BE2C (cell line): ENCODE measurements around the gene DLL4.
A peak's percentile ranks its signal among the peaks of the same experiment; 100 is the strongest.

Source experiments
- DNase-seq: peaks from one replicate; pipeline ENCODE4 v3.0.0-alpha.2; 2020
- H3K27me3 ChIP-seq: fragments of 250-450 bp; sonication (Bioruptor Pico); 2 replicates; pipeline ENCODE4 v1.5.1; 2020; ENCODE audit warnings: mild to moderate bottlenecking
- H3K36me3 ChIP-seq: fragments of 250-450 bp; sonication (Bioruptor Pico); 2 replicates; pipeline ENCODE4 v1.5.1; 2020; ENCODE audit warnings: mild to moderate bottlenecking
- H3K4me1 ChIP-seq: fragments of 250-450 bp; sonication (Bioruptor Pico); 2 replicates; pipeline ENCODE4 v1.5.1; 2020
- H3K4me3 ChIP-seq: 2 replicates; pipeline ENCODE4 v1.5.1; 2011; ENCODE audit warnings: low read depth, low read length
- H3K9me3 ChIP-seq: fragments of 250-450 bp; sonication (Bioruptor Pico); 2 replicates; pipeline ENCODE4 v1.5.1; 2020
- TF ChIP-seq, protein P1 (sequence below): IDR thresholded peaks from 2 replicates; pipeline ENCODE4 v1.5.1; 2012; ENCODE audit warnings: mild to moderate bottlenecking, low read depth, low read length

DLL4 gene

DNA sequence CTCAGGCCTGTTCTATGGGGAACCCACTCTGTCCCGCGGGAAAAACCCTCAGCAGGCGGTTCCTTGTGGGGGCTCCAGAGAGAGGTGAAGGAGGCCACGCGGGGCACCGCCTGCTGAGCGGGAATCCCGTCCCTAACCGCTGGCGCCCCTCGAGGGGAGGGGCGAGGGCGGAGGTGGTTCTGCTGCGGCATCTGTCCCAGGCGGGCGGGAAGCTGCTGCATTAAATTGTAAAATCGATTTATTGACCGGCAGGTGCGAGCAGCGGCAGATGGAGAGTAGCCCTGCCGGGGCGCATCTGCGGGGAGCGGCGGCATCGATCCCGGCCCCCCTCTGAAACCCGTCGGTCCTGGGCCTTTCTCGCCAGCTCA, 3.7 kb upstream of the DLL4 start:
- no peaks in the 10 kb centered on the region for H3K36me3 ChIP-seq
- peaks cover 30% of the 10 kb centered on the region for H3K27me3 ChIP-seq

DNA sequence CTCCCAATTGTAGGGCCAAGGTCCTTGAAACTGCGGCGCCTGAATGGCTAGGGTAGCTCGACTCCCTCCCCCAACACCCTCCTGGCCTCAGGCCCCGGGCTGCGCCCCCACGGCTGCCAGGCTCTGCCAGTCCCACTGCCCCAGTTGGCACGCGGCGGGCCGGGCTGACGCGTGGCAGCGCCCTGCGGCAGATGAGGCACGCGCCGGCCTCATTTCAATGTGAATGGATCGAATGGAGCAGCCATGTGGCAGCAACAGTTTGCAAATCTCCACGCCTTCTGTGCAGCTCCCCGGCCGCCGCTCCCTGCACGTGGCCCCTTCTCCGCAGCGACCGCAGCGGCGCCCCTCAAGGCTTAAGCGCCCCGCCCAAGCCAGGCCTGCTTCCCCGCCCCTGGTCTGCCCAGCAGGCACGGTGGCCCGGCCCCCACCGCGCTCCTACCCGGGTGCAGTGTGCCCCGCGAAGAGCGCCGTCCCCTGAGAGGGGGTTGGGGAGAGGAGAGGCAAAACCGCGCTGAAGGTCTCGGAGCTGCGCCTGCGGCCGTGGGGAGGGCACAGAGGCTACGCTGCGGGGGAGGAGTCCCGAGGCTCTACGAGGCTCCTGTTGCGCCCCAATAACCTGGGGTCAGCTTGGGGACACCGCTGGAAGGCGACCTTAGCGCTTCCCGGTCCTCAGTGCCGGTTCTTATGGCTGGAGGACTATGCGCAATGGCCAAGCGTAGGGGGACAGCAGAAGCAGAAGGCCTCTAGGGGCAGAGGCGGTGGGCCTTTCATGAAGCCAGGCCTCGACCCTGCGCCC, 3.1 kb upstream of the DLL4 start:
- H3K27me3 ChIP-seq, result peaks cover 35% of the 10 kb centered on the region
- H3K36me3 ChIP-seq, result no peaks in the 10 kb centered on the region
- no peak for DNase-seq
- H3K4me1 ChIP-seq, result no peaks in the 10 kb centered on the region
- H3K9me3 ChIP-seq, result no peaks in the 10 kb centered on the region
- TF ChIP-seq, protein P1, sequence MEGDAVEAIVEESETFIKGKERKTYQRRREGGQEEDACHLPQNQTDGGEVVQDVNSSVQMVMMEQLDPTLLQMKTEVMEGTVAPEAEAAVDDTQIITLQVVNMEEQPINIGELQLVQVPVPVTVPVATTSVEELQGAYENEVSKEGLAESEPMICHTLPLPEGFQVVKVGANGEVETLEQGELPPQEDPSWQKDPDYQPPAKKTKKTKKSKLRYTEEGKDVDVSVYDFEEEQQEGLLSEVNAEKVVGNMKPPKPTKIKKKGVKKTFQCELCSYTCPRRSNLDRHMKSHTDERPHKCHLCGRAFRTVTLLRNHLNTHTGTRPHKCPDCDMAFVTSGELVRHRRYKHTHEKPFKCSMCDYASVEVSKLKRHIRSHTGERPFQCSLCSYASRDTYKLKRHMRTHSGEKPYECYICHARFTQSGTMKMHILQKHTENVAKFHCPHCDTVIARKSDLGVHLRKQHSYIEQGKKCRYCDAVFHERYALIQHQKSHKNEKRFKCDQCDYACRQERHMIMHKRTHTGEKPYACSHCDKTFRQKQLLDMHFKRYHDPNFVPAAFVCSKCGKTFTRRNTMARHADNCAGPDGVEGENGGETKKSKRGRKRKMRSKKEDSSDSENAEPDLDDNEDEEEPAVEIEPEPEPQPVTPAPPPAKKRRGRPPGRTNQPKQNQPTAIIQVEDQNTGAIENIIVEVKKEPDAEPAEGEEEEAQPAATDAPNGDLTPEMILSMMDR, result no peak
- peak overlapping the region; percentile 40 for H3K4me3 ChIP-seq

More for the DNA sequence above, 3.7 kb upstream of the DLL4 start:
- Histone ChIP-seq H3K4me3 (no peak overlapping the region), H3K9me3 (no peaks in the 10 kb centered on the region), H3K4me1 (no peaks in the 10 kb centered on the region)
- DNase-seq, result no peak
- TF ChIP-seq, protein P1, result no peak

DNA sequence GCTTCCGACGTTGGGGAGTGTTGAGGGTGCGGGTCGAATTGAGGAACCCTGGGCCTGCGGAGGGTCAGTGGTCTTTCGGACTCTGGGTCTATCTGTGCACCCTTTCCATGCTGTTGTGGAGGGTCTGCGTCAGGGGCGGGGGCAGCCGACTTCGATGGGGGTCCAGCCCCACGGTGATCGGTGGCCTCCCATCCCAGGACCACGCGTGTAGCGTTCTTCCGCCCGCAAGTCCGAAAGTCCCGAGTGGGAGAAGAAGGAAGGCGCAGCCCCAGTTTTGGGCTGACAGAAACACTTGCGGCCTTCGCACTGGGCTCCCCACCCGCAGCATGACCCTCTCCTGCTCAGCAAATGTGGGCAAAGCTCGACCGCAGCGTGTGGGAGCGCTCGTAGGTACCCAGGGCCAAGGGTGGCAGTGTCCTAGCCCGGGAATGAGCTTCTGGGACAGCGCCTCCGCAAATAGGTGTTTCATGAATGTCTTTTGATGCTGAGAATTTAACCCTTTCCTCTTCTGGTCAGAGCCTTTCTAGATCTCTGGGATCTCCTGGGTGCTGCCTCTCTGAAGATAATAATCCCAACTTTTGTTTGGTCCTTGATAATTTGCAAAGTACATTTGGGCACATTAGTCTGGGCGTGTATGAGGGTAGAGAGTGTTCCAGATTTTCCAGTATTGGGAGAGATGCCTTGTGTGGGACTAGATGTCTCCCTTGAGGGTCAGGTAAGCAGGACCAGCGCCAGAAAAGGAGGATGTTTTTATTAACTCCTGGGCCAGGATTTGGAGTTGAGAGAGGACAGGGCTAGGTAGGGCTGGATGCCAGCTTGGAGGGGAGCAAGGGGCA, 2.3 kb upstream of the DLL4 start:
- no peaks in the 10 kb centered on the region for H3K9me3 ChIP-seq
- H3K4me3 ChIP-seq, result no peak overlapping the region
- H3K4me1 ChIP-seq, result no peaks in the 10 kb centered on the region

DNA sequence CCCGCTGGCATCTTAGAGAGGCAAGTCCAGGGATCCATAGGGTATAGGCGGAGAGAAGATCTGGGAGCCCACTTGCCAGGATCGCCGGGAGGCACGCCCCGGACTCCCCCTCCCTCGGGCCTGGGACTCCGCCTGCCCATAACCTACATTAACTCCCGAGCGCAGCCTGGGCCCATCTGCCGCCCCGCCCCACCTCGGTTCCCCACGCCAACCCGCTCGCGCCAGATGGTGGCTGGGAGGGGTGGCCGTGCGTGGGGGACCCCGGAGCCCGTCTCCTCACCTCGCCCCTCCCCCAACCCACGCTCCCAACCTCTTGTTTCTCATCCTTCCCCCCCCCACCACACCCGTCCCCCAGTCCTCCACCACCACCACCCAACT, 1.7 kb upstream of the DLL4 start:
- no peaks in the 10 kb centered on the region for H3K4me1 ChIP-seq
- no peaks in the 10 kb centered on the region for H3K36me3 ChIP-seq
- H3K9me3 ChIP-seq, result no peaks in the 10 kb centered on the region
- DNase-seq, result no peak
- peaks cover 39% of the 10 kb centered on the region for H3K27me3 ChIP-seq
- H3K4me3 ChIP-seq, result no peak overlapping the region; the same call in none of the 2 replicates
- TF ChIP-seq, protein P1, result no peak

More for the DNA sequence above, 2.3 kb upstream of the DLL4 start:
- no peak for DNase-seq
- H3K36me3 ChIP-seq, result no peaks in the 10 kb centered on the region
- TF ChIP-seq, protein P1, result no peak
- peaks cover 39% of the 10 kb centered on the region for H3K27me3 ChIP-seq

DNA sequence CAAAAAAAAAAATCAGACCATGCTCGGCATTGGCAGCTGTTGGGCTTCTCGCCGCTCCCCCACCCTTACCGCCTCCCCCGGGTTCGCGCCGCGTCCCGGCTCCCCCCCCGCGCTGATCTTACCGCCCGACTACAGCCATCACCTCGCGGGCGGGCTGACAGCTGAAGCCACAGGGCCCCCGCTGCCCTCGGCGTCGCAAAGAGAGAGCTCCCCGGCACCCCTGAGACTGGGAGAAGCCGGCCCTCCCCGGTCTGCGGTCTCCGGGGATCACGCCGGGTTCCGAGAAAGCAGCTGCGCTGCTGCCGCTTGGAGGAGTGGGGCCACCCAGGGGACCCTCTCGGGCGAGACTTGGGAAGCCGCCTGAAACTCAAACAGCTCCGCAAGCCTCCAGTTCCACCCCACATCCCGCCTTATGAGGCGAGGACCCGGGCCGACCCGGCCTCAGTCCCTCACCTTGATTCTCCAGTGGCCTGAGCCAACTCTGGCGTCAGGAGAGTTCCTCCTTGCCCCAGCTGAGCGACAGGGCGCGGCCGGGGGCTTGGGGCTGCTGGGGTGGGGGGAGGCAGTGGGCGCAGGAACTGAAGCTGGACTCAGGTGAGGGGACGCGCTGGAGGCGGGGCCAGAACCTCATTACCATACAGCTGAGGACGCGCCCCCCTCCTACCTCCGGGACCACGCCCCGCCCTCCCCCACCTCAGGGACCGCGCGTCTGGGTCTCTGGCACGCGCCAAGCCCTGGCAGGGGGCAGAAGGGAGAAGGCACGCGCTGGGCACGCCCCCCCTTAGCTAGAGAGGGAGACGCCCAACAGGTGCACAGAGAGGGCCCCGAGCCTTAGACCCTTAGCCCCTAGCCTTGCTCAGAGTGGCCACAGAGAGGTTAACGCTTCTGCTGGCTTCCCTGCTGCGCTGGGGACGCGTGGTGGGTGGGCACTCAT, 1.0 kb upstream of the DLL4 start:
- Histone ChIP-seq H3K4me1 (no peaks in the 10 kb centered on the region), H3K4me3 (peak overlapping the region; percentile 55), H3K27me3 (peaks cover 39% of the 10 kb centered on the region), H3K9me3 (no peaks in the 10 kb centered on the region), H3K36me3 (no peaks in the 10 kb centered on the region)
- TF ChIP-seq, protein P1, result no peak
- DNase-seq, result no peak
